GM12878 (cell line): ENCODE results near the gene CD99.

ENCODE experiments used
- SUZ12 ChIP-seq: fragments of 200-600 bp; sonication (generic); IDR thresholded peaks from one replicate; pipeline ENCODE4 v1.6.1; 2018; ENCODE audit warnings: antibody characterized with exemption, mild to moderate bottlenecking; ENCODE audit not compliant: unreplicated experiment
- TCF7 ChIP-seq: IDR thresholded peaks from 2 replicates; pipeline ENCODE4 v1.6.1; 2014; ENCODE audit warnings: antibody characterized with exemption, borderline replicate concordance
- TF ChIP-seq, protein P1 (sequence below): IDR thresholded peaks from 2 replicates; pipeline ENCODE4 v1.6.1; 2012; ENCODE audit warnings: mild to moderate bottlenecking, low read depth, low read length
- TF ChIP-seq, protein P2 (sequence below), 3 experiments: IDR thresholded peaks in 2 of 3; conservative IDR thresholded peaks in 1 of 3; 2 replicates each; pipeline ENCODE4 v1.5.1; 2011; ENCODE audit warnings: low read depth in 3 of 3, low read length in 3 of 3, mild to moderate bottlenecking in 3 of 3, control low read depth in 2 of 3, moderate library complexity in 2 of 3, inconsistent platforms in 1 of 3, mixed read lengths in 1 of 3; ENCODE audit not compliant: control insufficient read depth in 2 of 3, insufficient read depth in 1 of 3; ENCODE audit errors: extremely low read depth in 1 of 3

DNA sequence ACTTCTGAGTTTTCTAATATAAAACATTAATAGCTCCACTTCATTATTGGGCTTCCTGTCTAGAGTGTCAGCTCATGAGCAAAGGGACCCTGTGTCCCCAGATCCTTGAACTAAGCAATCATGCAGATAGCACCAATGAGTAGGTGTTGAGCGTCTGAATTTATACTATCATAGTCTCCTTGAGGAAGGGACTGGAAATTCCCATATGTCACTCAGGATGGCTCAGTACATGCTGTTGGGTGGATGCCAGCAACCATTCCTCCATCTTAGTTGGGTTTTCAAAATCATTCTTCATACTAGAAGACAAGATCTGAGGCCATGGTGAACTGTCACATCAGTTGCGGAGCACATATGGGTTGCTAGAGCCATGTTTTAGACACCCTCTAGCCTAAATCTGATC, 27.7 kb downstream of the CD99 start:
- TF ChIP-seq TCF7: no peak
- TF ChIP-seq, protein P1, sequence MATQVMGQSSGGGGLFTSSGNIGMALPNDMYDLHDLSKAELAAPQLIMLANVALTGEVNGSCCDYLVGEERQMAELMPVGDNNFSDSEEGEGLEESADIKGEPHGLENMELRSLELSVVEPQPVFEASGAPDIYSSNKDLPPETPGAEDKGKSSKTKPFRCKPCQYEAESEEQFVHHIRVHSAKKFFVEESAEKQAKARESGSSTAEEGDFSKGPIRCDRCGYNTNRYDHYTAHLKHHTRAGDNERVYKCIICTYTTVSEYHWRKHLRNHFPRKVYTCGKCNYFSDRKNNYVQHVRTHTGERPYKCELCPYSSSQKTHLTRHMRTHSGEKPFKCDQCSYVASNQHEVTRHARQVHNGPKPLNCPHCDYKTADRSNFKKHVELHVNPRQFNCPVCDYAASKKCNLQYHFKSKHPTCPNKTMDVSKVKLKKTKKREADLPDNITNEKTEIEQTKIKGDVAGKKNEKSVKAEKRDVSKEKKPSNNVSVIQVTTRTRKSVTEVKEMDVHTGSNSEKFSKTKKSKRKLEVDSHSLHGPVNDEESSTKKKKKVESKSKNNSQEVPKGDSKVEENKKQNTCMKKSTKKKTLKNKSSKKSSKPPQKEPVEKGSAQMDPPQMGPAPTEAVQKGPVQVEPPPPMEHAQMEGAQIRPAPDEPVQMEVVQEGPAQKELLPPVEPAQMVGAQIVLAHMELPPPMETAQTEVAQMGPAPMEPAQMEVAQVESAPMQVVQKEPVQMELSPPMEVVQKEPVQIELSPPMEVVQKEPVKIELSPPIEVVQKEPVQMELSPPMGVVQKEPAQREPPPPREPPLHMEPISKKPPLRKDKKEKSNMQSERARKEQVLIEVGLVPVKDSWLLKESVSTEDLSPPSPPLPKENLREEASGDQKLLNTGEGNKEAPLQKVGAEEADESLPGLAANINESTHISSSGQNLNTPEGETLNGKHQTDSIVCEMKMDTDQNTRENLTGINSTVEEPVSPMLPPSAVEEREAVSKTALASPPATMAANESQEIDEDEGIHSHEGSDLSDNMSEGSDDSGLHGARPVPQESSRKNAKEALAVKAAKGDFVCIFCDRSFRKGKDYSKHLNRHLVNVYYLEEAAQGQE: no peak
- no peak for TF ChIP-seq SUZ12
- TF ChIP-seq, protein P2, sequence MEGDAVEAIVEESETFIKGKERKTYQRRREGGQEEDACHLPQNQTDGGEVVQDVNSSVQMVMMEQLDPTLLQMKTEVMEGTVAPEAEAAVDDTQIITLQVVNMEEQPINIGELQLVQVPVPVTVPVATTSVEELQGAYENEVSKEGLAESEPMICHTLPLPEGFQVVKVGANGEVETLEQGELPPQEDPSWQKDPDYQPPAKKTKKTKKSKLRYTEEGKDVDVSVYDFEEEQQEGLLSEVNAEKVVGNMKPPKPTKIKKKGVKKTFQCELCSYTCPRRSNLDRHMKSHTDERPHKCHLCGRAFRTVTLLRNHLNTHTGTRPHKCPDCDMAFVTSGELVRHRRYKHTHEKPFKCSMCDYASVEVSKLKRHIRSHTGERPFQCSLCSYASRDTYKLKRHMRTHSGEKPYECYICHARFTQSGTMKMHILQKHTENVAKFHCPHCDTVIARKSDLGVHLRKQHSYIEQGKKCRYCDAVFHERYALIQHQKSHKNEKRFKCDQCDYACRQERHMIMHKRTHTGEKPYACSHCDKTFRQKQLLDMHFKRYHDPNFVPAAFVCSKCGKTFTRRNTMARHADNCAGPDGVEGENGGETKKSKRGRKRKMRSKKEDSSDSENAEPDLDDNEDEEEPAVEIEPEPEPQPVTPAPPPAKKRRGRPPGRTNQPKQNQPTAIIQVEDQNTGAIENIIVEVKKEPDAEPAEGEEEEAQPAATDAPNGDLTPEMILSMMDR (IDR thresholded peaks at IDR 0.05 in 2 of 3, conservative IDR thresholded peaks at IDR 0.05 in 1 of 3; ENCODE audit: control insufficient read depth in 2 of 3, extremely low read depth in 1 of 3, insufficient read depth in 1 of 3, low read depth in 3 of 3, low read length in 3 of 3): no peak
